GM19238 (cell line): ENCODE data around the gene TMEM204.

Experiments used
- DNase-seq: peaks from one replicate; pipeline ENCODE4 v3.0.0; 2011; ENCODE audit warnings: low spot score; ENCODE audit not compliant: insufficient read length

The TMEM204 gene

DNA sequence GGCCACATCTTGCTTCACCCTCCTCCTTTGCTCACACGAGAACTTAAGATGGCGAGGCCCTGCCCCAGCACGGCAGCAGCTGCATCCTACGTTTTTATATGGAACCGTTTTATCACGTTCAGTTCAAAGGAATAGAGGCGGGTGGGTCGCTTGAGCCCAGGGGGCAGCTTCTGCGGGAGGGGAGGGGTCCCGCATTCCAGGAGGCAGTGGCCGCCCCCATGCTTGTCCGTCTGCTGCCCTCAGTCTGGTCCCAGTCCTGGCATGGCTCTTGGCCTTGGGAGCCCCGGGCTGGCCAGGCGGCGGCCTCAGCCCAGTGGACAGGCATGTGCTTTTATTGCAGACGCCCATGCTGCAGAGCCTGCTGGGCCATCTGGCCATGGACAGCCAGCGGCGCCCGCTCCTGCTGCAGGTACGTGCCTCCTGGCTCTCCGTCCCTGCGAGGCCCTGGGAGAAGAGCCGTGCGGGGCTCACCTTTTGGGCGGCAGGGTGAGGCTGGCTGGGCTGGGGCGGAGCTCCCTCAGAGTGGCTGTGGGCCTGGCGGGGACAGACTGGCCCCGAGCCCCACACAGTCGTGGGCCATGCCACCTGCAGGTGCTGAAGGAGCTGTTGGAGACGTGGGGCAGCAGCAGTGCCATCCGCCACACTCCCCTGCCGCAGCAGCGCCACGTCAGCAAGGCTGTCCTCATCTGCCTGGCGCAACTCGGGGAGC is 33.6 kb upstream of the TMEM204 start:
- DNase-seq = no peak

DNA sequence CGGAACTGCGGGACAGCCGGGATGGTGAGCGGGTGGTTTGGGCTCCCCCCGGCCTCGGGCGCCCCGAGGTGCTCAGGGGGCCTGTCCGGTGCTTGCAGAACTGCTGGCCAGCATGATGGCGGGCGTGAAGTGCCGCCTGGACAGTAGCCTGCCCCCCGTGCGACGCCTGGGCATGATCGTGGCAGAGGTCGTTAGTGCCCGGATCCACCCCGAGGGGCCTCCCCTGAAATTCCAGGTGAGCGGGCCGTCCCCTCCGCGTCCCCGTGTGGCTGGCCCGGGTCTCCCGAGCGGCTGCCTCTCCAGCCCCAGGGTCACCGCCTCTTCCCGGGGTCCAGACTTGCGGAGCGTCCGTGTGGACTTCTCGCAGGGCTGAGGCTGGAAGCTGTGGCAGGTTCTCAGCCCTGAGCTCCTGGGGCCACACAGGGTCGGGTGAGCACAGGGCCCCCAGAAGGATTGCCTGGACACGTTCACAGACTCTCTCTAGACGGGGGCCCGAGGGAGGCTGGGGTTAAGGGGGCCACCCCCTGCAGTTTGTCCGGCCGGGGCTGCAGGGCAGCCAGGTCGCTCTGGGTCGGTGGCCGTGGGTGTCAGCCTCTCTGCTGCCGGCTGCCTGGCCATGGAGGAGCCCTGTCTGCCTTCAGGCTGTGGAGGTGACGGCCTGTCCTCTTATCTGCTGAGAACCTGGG is 32.9 kb upstream of the TMEM204 start:
- no peak for DNase-seq

DNA sequence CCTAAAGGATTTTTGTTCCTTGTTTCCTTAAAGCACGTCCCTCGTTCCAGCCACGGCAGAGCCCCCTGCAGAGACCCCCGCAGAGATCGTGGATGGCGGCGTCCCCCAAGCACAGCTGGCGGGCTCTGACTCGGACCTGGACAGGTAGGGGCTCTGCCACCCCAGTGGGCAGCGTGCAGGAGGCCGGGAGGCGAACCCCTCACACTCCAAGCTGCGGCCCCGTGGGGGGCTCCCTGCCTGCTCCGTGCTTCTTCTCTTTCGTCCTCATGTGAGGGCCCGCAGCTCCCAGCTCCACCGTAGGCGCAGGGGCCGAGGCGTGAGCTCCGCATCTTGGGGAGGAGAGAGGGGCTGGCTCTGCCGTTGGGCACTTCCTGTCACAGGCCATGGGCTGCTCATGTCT is 31.8 kb upstream of the TMEM204 start:
- DNase-seq = no peak

DNA sequence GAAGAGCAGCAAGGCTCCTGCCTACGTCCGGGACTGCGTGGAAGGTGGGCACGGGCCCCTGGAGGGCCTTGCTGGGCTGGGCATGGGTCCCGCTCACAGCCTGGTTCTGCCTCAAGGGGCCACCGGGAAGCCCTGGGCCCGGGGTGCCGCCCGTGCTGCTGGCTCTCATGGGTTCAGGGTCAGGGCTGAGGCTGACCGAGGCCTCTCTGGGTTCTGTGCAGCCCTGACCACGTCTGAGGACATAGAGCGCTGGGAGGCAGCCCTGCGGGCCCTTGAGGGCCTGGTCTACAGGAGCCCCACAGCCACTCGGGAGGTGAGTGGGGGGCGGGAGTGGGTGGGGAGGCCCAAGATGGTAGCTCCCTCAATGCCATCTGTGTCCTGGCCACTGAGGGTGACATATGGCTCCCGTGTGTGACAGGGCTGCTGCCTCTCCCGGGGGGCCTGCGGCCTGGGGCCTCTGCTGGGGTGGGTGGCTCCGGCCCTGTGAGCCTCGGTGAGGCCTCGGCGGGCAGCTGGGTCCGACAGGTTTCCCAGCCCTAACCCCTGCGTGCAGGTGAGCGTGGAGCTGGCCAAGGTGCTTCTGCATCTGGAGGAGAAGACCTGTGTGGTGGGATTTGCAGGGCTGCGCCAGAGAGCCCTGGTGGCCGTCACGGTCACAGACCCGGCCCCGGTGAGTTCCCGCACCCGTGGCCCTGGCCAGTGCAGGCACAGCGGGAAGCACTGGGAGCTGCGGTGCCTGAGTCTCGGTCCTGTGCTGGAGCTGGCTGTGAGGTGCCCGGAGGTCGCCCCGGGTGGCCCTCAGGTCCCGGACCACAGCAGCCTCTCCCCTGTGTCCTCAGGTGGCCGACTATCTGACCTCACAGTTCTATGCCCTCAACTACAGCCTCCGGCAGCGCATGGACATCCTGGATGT is 31.1 kb upstream of the TMEM204 start:
- DNase-seq = no peak

DNA sequence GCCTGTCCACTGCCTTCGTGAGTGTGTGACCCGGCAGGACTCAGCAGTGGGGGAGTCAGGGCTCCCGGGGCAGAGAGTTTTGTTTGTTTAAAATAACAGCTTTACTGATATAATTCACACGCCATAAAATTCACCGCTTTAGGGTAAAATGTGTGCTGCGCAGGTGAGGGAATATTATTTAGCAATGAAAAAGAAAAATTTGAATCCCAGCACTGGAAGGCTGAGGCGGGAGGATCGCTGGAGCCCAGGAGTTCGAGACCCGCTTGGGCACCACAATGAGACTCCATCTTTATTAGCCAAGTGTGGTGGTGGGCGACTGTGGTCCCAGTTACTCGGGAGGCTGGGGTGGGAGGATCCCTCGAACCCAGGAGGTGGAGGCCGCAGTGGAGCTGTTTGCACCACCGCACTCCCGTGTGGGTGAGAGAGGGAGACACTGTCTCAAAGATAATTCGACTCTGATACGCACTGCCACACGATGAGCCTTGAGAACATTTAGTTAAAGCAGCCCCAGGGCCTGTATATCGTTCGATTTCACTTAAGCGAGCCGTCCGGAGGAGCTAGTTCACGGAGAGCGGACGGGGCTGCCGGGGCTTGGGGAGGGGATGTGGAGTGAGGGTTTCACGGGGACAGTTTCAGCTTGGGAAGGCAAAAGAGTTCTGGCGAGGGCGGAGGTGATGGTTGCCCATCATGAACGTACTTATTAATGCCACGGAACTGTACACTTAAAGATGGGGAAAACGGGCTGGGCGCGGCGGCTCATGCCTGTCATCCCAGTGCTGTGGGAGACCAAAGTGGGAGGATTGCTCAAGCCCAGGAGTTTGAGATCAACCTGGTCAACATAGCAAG is 30.1 kb upstream of the TMEM204 start:
- DNase-seq = no peak

DNA sequence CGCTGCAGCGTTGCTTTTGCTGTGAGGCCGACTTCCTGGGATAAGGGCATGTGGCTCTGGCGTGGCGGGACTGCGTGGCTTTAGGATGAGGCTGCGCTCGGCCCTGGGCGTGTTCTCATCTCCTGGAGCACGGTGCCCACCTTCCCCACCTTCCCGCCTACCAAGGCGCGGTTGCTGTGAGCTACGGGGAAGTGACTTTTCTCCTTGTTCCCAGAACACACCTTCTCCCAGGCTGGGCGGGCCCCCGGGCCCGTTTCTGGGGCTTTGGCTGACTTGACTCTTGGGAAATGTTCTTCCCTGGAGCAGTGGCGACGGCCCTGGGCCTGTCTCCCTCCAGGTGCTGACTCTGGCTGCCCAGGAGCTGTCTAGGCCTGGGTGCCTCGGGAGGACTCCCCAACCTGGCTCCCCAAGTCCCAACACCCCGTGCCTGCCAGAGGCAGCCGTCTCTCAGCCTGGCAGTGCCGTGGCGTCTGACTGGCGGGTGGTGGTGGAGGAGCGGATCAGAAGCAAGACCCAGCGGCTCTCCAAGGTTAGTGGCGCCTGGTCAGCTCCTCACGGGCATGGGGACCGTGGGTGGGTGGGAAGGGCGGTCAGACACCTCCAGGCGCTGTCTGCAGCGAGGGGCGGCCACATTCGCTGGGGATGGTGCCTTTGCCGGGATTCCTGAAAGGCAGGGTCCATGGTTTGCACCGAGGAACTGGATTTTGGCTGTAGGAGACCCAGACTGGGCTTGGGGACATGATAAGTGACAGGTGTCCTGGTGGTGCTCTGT is 28.2 kb upstream of the TMEM204 start:
- no peak for DNase-seq

DNA sequence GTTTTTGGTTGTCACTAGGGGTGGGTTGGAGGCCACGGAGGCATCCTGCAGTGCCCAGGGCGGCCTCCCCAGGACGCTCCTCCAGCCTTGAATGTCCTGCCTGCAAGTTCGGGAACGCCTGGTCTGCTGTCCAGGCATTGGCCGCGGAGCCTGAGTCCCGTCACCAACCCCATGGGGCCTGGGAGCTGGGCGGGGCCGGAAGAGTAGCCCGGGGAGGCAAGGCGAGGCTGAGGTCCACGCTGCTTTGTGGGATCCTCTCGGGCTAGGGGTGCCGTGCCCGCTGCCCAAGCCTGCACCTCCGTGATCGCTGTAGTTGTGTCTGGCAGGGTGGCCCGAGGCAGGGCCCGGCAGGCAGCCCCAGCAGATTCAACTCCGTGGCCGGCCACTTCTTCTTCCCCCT is 27.6 kb upstream of the TMEM204 start:
- no peak for DNase-seq

DNA sequence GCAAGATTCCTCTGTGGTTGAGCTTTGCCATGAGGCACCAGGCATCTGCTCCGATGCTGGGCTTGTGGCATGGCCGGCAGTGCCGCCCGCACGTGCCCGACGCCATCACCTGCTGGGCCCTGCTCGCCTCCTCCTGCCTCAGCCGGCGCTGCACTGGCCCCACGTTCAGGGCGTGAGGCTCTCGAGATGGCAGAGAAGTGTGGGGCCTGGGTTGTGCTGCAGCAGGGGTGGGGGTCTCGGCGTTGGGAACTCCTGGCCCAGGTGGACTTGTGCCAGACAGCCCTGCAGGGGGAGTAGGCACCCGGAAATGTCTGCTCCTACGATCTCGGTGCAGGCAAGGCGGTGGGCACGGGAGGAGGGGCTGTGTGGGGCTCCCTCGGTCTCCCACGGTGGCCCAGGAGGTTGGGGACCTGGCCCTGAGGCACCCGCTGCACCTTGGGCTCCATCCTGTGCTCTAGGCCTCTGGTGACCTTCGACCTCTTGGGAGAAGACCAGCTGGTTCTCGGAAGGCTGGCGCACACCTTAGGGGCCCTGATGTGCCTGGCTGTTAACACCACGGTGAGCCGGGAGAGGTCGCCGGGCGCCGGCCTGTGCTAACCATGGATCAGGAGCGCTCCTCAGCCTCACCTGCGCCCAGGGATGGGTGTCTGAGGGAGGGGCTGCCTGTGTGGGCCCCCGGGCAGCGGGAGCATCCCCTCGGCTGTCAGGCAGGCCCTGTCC is 26.8 kb upstream of the TMEM204 start:
- DNase-seq = no peak

DNA sequence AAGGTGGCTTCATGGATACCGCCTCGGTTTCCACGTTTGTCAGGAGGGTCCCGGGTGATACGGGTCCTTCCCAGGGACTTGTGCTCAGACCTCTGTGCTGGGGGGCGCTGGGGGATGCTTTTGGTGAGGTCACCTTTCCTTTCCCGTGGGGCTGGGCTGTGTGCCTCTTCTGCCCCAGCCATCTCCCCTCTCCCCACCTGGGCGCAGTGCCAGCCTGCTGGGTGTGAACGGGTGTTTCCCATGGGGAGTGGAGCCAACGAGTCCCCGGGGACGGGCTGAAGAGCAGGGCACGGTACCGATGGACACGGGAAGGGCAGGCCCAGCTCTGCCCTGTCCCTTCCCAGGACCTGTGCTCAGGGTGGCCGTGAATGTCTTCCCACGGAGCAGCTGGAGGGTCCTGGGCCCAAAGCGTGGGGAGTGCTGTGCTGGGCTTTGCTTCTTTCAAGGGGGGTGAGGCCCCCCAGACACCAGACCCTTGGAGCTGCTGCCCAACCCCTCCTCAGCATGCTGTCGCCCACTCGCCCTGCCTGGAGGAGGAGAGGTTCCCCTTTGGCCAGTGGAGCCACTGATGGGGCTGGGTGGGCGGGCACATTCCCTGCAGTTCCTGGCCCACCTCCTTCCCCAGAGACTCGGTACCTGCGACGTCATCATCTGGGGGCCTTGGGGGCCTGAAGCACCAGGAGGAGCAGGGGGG is 24.8 kb upstream of the TMEM204 start:
- no peak for DNase-seq

DNA sequence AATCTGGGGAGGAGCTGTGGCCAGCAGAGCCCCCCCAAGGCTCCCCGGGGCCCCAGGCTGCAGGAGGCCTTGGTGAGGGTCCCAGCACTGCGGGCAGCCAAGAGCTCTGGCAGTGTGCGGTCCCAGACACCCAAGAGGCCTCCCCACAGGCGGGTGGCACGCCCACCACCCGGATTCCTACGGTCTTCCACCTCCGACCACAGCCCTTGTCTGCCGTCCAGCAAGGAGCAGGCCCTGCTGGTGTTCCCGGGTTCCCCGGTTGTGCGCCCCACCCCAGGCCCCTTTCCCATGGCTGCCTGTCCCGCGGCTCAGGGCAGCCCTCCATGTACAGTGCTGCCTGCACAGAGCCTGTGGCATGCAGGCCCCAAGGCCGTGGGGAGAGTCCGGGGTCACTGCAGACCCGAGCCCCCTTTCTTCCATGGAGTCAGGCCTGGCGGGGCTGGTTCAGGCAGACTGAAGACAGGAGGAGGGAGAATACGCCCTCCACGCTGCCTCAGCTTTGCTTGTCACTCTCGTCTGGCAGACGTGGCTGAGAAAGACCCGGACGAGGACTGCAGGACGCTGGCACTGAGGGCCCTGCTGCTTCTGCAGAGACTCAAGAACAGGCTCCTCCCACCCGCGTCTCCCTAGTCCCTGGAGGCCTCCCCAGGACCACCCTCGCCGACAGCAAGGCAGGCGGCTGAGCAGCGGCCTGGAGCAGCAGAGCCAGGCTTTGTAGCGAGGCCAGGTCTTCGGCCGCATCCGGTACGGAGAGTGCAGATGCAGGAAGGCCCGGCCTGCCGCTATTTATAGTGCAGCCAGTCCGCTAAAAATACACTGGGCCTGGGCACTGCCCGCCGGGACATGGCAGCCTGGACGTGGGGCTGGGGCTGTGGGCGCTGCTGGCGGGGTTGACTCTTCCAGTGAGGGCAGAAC is 23.9 kb upstream of the TMEM204 start:
- no peak for DNase-seq

DNA sequence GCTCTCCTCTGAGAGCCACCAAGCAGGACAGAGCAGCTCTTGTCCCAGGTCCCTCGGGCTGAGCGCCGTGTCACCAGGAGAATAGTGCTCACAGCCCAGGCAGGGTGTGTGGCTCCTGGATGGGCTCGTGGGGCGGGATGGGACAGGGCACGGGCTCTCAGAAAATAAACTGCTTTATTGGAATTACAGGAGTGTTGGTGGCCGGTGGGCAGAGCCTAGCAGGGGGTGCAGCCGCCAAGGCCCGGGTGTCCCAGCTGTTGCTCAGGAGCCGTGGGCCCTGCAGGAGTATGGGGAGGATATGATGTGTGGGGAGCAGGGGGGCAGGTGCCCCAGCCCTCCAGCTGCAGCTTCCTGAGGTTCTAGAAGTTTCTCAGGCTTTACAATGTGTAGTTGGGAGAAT is 23.2 kb upstream of the TMEM204 start:
- DNase-seq = no peak

DNA sequence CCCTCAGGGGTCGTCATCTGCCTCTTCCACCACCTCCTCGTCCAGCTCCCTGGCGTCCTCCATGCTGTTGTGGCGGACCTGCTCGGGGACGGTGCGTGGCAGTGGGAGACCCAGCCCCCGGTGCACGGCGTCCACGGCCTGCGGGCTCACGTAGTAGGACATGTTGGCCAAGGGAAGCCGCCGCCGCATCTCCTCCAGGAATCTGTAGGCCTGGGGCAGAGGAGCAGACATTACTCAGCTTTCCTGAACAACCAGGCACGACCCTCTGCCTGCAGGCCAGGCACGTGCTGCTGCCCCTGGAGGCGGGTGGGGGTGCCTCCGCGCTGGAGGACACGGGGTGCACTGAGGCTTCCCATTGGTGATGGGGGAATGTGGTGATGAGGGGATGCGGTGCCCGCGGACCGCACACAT is 22.5 kb upstream of the TMEM204 start:
- DNase-seq = no peak

DNA sequence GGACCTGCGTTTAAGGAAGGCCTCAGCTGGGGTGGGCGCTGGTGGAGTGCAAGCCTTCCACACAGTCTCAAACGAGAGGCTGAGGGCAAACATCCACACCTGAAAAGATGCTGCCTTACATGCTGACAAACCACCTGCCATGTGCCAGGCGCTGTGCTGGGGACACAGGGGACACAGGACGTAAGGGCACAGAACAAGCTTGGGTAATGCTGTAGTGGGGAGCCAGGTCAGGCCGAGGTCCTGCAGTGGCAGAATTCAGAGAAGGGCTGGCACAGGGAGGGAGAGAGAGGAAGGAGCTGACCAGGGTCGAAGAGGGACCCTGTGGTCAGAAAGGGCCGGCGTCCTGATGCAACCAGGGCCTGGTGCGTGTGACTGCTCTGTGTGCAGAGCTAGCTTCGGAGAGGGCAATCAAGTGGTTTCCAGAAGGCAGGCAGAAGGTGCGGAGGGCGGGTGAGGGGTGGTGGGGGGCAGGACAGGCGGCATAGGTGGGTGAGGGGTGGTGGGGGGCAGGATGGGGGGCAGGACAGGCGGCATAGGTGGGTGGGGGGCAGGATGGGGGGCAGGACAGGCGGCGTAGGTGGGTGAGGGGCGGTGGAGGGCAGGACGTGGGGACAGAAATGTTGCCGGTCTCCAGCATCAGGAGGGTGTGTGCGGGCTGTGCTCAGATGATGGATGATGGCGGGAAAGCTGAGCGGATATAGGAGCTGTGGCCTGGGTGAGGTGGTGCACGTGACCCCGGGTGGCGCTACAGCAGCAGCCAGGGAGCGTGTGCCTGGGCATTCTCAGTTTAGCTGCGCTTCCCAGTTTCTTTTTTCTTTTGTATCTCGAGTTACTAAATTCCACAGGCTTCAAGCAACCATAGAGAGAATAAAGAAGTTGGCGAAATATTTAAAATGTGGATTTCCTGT is 21.6 kb upstream of the TMEM204 start:
- no peak for DNase-seq

DNA sequence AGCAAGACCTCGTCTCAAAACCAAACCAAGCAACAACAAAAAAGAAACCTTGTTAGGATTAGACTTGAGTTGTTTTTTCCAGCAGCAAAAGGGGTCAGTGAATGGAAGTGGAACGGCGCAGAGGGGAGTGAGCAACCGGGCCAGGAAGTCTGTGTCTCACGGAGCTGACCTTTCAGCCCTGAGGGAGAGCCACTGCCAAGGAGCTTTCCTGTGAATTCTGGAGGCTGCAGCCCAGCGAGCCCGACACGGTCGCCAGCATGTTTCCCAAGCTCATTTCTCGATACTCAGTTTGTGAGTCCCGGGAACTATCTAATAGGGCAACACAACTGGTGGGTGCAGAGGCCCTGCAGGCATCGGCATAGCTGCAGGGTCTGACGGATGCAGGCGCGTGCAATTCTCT is 20.7 kb upstream of the TMEM204 start:
- DNase-seq = no peak

DNA sequence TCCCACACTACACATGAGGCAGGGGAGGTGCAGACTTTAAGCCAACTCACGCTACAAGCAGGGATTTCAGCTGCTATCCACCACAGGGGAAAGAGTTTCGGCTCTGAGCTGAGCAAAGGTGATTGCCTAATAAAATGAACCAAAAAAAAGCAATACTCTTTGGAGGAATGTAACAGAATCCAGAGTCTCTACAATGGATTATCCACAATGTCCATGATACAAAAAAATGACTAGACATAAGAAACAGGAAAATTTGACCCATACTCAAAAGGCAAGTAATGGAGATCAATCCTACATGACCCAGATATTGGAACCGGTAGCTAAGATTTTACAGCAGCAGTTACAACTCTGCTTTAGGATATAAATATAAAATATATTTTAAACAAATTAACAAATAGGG is 19.0 kb upstream of the TMEM204 start:
- no peak for DNase-seq

DNA sequence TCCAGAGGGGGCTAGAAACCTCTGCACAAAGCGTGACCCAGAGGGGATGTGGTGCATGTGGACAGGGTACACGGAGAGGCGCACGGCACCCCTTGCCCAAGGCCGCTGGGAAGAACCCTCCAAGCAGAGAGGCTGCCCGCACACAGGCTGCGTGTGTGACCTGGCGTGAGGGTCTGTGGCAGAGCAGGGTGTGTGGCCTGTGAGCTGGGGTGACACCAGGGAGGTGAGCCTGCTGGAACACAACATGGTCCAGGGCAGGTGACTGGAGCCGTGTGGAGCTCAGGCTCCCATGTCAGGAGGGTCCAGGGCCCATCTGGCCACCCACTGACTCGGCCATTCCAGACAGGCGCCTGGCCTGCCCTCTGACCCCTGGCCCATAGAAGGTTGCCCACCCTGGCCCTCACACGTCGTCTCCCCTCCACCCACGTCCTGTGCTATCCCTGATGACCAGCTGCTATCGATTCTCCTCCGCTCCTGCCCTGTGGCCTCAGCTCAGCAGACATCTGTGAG is 14.8 kb upstream of the TMEM204 start:
- DNase-seq = no peak

DNA sequence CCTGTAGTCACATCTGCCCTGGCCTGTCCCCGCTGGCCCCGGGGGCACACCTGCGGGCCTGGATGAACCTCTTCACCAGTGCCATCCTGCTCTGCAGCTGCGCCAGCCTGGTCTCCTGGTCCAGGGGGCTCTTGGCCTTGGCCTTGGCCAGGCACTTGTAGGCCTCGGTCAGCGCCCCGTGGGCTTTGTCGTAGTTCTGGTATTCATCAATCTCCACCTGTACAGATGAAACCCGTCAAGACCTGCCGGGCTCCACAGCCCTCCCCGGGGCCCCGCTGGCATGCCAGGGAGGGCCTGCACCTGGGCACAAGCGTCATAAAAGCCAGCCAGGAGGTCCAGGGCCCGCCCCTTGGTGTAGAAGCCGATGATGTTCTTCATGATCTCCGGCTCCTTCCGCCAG is 13.6 kb upstream of the TMEM204 start:
- DNase-seq = no peak
